ENCODE data around the gene ZNHIT6.

- TF ChIP-seq EZH2 (IDR thresholded peaks at IDR 0.05; ENCODE audit: low read depth, low read length, severe bottlenecking) (no peak), CTCF (IDR thresholded peaks at IDR 0.05; ENCODE audit: control extremely low read depth in 1 of 3, insufficient read depth in 1 of 3, low read depth in 1 of 3, low read length in 3 of 3) (no peak), POLR2A (IDR thresholded peaks at IDR 0.05; ENCODE audit: control extremely low read depth in 1 of 2, low read depth in 2 of 2, low read length in 2 of 2) (no peak), KDM1A (IDR thresholded peaks at IDR 0.05; ENCODE audit: borderline replicate concordance, low read length) (no peak), USF2 (IDR thresholded peaks at IDR 0.05; ENCODE audit: low read length) (no peak), PHF8 (conservative IDR thresholded peaks at IDR 0.05; ENCODE audit: low read depth, low read length) (no peak), MAX (IDR thresholded peaks at IDR 0.05) (no peak)
Measured at GRCh38 chr1:85672031-85672660, 36.1 kb downstream of the ZNHIT6 start.
